Ovary (tissue), 3 donors: ENCODE data around the gene SH3PXD2B.

Experiments
- POLR2A ChIP-seq: fragments of 450-650 bp; IDR thresholded peaks from one replicate; pipeline ENCODE4 v1.6.1; 2017; ENCODE audit warnings: antibody characterized with exemption, mild to moderate bottlenecking, moderate library complexity
- TF ChIP-seq, protein P1 (sequence below), 3 donors: fragments of 450-650 bp in 2 of 3; fragments of 200-600 bp in 1 of 3; IDR thresholded peaks; one replicate each; pipeline versions ENCODE4 v1.5.1 to v1.8.0; 2016 to 2022; ENCODE audit warnings: antibody characterized with exemption in 3 of 3, mild to moderate bottlenecking in 1 of 3
- donor health status: DM: no; HTN: no; CAD: no.

GRCh38 chr5:172299916-172300439, 154.3 kb downstream of the SH3PXD2B start:
- TF ChIP-seq, protein P1, sequence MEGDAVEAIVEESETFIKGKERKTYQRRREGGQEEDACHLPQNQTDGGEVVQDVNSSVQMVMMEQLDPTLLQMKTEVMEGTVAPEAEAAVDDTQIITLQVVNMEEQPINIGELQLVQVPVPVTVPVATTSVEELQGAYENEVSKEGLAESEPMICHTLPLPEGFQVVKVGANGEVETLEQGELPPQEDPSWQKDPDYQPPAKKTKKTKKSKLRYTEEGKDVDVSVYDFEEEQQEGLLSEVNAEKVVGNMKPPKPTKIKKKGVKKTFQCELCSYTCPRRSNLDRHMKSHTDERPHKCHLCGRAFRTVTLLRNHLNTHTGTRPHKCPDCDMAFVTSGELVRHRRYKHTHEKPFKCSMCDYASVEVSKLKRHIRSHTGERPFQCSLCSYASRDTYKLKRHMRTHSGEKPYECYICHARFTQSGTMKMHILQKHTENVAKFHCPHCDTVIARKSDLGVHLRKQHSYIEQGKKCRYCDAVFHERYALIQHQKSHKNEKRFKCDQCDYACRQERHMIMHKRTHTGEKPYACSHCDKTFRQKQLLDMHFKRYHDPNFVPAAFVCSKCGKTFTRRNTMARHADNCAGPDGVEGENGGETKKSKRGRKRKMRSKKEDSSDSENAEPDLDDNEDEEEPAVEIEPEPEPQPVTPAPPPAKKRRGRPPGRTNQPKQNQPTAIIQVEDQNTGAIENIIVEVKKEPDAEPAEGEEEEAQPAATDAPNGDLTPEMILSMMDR (IDR thresholded peaks at IDR 0.05): no peak
- no peak for TF ChIP-seq POLR2A
